Endothelial cell of umbilical vein (primary cell): Measurements from ENCODE around the gene UBE2D2. TPM values are rescaled to one million over a fixed set of nuclear protein-coding genes. Genes with fewer than 3 reads are reported as not detected.

Source experiments
- BruUV-seq: library from RNA; stranded (reverse); fragments of 400-500 nt; replicated peaks from 2 replicates; lab custom pipeline; 2021; lab: Mats Ljungman, UMichigan
- CTCF ChIA-PET: fragments of 300-600, 350-600 bp; sonication (Branson Sonifier 250); formaldehyde crosslinking; loops from one replicate; lab custom pipeline; 2021; ENCODE audit warnings: antibody characterized with exemption, inconsistent platforms; lab: Charles Lee
- POLR2A ChIA-PET: fragments of 300-600, 350-600 bp; sonication (Branson Sonifier 250); formaldehyde crosslinking; loops from one replicate; lab custom pipeline; 2021; ENCODE audit warnings: antibody characterized with exemption, inconsistent platforms; lab: Charles Lee
- DNase-seq: peaks from one replicate; pipeline ENCODE4 v3.0.0-alpha.2; 2011; ENCODE audit warnings: low read depth, low spot score
- FAIRE-seq: peaks from 2 replicates; lab custom pipeline; 2011; peaks lifted over from hg19 to GRCh38; lab: Jason Lieb, UNC
- H2AFZ ChIP-seq: 2 replicates; pipeline ENCODE4 v1.6.0; 2012; ENCODE audit warnings: low read depth, low read length, control low read depth, inconsistent platforms
- H3K27ac ChIP-seq: 2 replicates; pipeline ENCODE4 v1.5.1; 2011; ENCODE audit warnings: low read depth, mild to moderate bottlenecking, control low read depth, low read length, moderate library complexity; ENCODE audit not compliant: insufficient read depth
- H3K27me3 ChIP-seq, 2 experiments: 2 replicates each; pipeline versions ENCODE4 v1.6.0 to v1.6.1; 2011; ENCODE audit warnings: low read length in 2 of 2, mixed read lengths in 1 of 2; ENCODE audit not compliant: control insufficient read depth in 2 of 2, insufficient read depth in 2 of 2
- H3K36me3 ChIP-seq, 2 experiments: 2 replicates in 1 of 2; 3 replicates in 1 of 2; pipeline ENCODE4 v1.5.1; 2011; ENCODE audit warnings: low read length in 2 of 2, mild to moderate bottlenecking in 1 of 2, moderate library complexity in 1 of 2; ENCODE audit not compliant: control insufficient read depth in 2 of 2, insufficient read depth in 2 of 2; ENCODE audit errors: extremely low read depth in 1 of 2
- H3K4me1 ChIP-seq: 3 replicates; pipeline ENCODE4 v1.5.1; 2011; ENCODE audit warnings: mild to moderate bottlenecking, low read length; ENCODE audit not compliant: control insufficient read depth, insufficient read depth; ENCODE audit errors: extremely low read depth
- H3K4me2 ChIP-seq: 2 replicates; pipeline ENCODE4 v1.6.1; 2011; ENCODE audit warnings: low read length, control low read depth, mixed read lengths; ENCODE audit not compliant: insufficient read depth
- H3K4me3 ChIP-seq, 3 experiments: fragments of 200-600 bp in 1 of 3; sonication (generic), shearing (Covaris generic) in 1 of 3; replicated peaks in 1 of 3; 2 replicates each; pipeline ENCODE4 v1.5.1; 2011 to 2016; ENCODE audit warnings: control low read depth in 3 of 3, low read length in 3 of 3, mild to moderate bottlenecking in 2 of 3, inconsistent platforms in 1 of 3, low read depth in 1 of 3, moderate library complexity in 1 of 3; ENCODE audit not compliant: insufficient read depth in 1 of 3
- H3K79me2 ChIP-seq: 2 replicates; pipeline ENCODE4 v1.6.0; 2012; ENCODE audit warnings: low read length, inconsistent platforms; ENCODE audit not compliant: control insufficient read depth, insufficient read depth
- H3K9ac ChIP-seq: replicated peaks from 2 replicates; pipeline ENCODE3; 2011; ENCODE audit warnings: low read length, control low read depth; ENCODE audit not compliant: insufficient read depth; ENCODE audit errors: extremely low read depth
- H3K9me1 ChIP-seq: replicated peaks from 3 replicates; pipeline ENCODE4 v1.6.0; 2011; ENCODE audit warnings: mild to moderate bottlenecking, low read length; ENCODE audit not compliant: control insufficient read depth, insufficient read depth; ENCODE audit errors: extremely low read depth
- H3K9me3 ChIP-seq: replicated peaks from 2 replicates; pipeline ENCODE4 v1.5.1; 2012; ENCODE audit warnings: low read length, inconsistent platforms; ENCODE audit not compliant: control insufficient read depth, insufficient read depth
- H4K20me1 ChIP-seq: replicated peaks from 2 replicates; pipeline ENCODE3; 2011; ENCODE audit warnings: mild to moderate bottlenecking, low read length; ENCODE audit not compliant: control insufficient read depth, insufficient read depth; ENCODE audit errors: extremely low read depth
- EZH2 ChIP-seq: IDR thresholded peaks from 2 replicates; pipeline ENCODE4 v1.6.1; 2012; ENCODE audit warnings: borderline replicate concordance, low read depth, mild to moderate bottlenecking, moderate library complexity, low read length, inconsistent platforms; ENCODE audit not compliant: severe bottlenecking
- FOS ChIP-seq: IDR thresholded peaks from 2 replicates; pipeline ENCODE4 v1.6.1; 2011; ENCODE audit warnings: mild to moderate bottlenecking, low read length, moderate library complexity, borderline replicate concordance; ENCODE audit not compliant: insufficient read depth
- GATA2 ChIP-seq: IDR thresholded peaks from 2 replicates; pipeline ENCODE4 v1.7.0; 2011; ENCODE audit warnings: low read depth, mild to moderate bottlenecking, moderate library complexity, mixed read lengths, low read length; ENCODE audit not compliant: insufficient read length, insufficient read depth
- JUN ChIP-seq: IDR thresholded peaks from 2 replicates; pipeline ENCODE4 v1.6.1; 2011; ENCODE audit warnings: borderline replicate concordance, low read depth; ENCODE audit not compliant: insufficient read length, insufficient read depth
- MYC ChIP-seq: IDR thresholded peaks from one replicate; pipeline ENCODE4 v1.6.1; 2011; ENCODE audit warnings: mild to moderate bottlenecking, low read depth, low read length
- POLR2A ChIP-seq: IDR thresholded peaks from 2 replicates; pipeline ENCODE4 v1.6.1; 2012; ENCODE audit warnings: low read depth, mild to moderate bottlenecking, control low read depth, low read length
- POLR2AphosphoS5 ChIP-seq: IDR thresholded peaks from 2 replicates; pipeline ENCODE4 v1.6.1; 2012; ENCODE audit warnings: low read depth, mild to moderate bottlenecking, control low read depth, low read length, moderate library complexity; ENCODE audit not compliant: insufficient read depth
- dilution Hi-C: fragments of 300-500 bp; cut with MboI; formaldehyde crosslinking; loops from one replicate; pipeline ENCODE4 v1.15.0; 2019; ENCODE audit warnings: low sequenced_read_pairs; ENCODE audit not compliant: extremely low pct_ligation_motif_present
- intact Hi-C: fragments of 100-400 bp; cut with micrococcal nuclease; formaldehyde crosslinking; loops from one replicate; pipeline ENCODE4 v1.10.0; 2022
- polyA plus RNA-seq, 4 experiments: library from polyadenylated mRNA; depleted of rRNA in 3 of 4; stranded (reverse) in 3 of 4; unstranded in 1 of 4; fragments of >200 nt; gene quantifications; 2 replicates each; pipeline versions ENCODE4 v1.2.1 to v1.2.3, GENCODE V29; 2011 to 2012; ENCODE audit warnings: missing spikeins in 1 of 4
- total RNA-seq: library from RNA; stranded (reverse); gene quantifications from 2 replicates; pipeline ENCODE4 v1.2.3, GENCODE V29; 2021
- TF ChIP-seq, protein P1 (sequence below), 2 donors: IDR thresholded peaks; 1 replicate in 1 of 2; 2 replicates in 1 of 2; pipeline ENCODE4 v1.5.1; 2011; ENCODE audit warnings: low read length in 2 of 2, mild to moderate bottlenecking in 2 of 2, moderate library complexity in 2 of 2, control low read depth in 1 of 2, inconsistent platforms in 1 of 2, low read depth in 1 of 2; ENCODE audit not compliant: insufficient read depth in 1 of 2; ENCODE audit errors: extremely low read depth in 1 of 2
- TF ChIP-seq, protein P2 (sequence below): IDR thresholded peaks from 2 replicates; pipeline ENCODE4 v1.6.1; 2011; ENCODE audit not compliant: insufficient read depth, insufficient read length

Gene UBE2D2
- total and polyA plus RNA-seq, 2 donors (not counting 3 experiments of a cell fraction or from before 2014, with no cell fraction given), result 45.0 to 156 TPM

DNA sequence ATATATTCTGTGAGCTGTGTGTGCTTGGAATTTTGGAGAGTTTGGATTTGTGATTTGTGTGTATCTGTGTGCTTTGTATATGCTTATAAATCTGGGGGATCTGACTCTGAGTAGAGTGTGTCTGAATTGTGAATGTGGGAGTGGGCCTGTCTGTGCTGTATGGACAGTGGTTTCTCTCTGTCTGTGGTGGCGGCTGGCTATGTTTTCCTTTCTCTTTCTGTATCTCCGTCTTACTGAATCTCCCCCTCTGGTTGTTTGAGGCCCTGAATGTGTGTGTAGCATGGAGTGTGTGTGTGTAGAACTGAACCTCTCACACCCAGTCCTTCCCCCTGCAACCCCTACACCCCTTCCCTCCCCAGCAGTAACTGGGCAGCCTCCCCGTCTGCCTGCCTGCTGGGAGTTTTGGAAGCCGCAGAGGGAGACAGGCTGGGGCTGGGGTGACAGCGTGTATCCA is 91.7 kb downstream of the UBE2D2 start:
- no peak overlapping the region for H2AFZ ChIP-seq
- ChIA-PET CTCF (interaction anchor here (1.3 to 8.6 kb wide), 3 partner anchors 17 to 112 kb away, joined by 5 to 161 read pairs (median 62); no protein-coding TSS in a partner anchor), POLR2A (no interaction called here)
- H3K27me3 ChIP-seq, result peaks cover 3 to 21% of the 10 kb centered on the region in 2 experiments
- no peak for TF ChIP-seq POLR2A
- TF ChIP-seq MYC, result no peak
- TF ChIP-seq JUN, result no peak
- TF ChIP-seq GATA2, result no peak
- no peak for TF ChIP-seq POLR2AphosphoS5
- no peak for TF ChIP-seq FOS
- H3K9me1 ChIP-seq, result no peaks in the 10 kb centered on the region
- H3K4me3 ChIP-seq, result no peak overlapping the region
- H3K9ac ChIP-seq, result no peak overlapping the region
- H3K79me2 ChIP-seq, result no peaks in the 10 kb centered on the region
- FAIRE-seq, result no peak
- DNase-seq, result no peak
- H3K4me1 ChIP-seq, result peaks cover 27% of the 10 kb centered on the region
- no peaks in the 10 kb centered on the region for H3K9me3 ChIP-seq
- intact Hi-C loops (no loop called here), dilution Hi-C loops (no loop called here)
- H3K36me3 ChIP-seq, result no peaks in the 10 kb centered on the region
- no peaks in the 10 kb centered on the region for H4K20me1 ChIP-seq
- no TSS peak for BruUV-seq
- no peak overlapping the region for H3K27ac ChIP-seq
- no peak overlapping the region for H3K4me2 ChIP-seq

DNA sequence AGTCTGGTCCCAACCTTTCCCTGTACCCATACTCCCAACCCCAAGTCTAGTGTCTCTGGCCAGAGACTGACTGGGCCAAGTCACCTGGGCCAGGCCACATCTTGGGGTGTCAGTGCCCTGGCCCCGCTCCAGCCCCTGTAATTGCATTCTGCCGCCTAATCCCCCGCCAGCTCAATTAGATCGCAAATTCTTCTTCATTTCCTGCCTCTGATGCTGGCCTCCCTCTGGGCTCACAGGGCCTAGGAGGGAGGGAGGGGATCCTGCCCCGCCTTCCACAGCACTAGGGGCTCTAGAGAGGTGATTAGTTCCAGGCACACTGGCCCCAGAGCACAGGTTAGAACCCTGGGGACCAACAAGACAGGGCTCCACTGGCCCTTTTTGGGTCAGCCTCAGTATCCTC is 92.5 kb downstream of the UBE2D2 start:
- no peak overlapping the region for H3K9ac ChIP-seq
- ChIA-PET CTCF (interaction anchor here (6.5 to 8.6 kb wide), 2 partner anchors 18 to 38 kb away, joined by 62 to 161 read pairs; no protein-coding TSS in a partner anchor), POLR2A (no interaction called here)
- no peaks in the 10 kb centered on the region for H4K20me1 ChIP-seq
- no peak overlapping the region for H3K4me3 ChIP-seq
- peaks cover 35% of the 10 kb centered on the region for H3K4me1 ChIP-seq
- no peak for DNase-seq
- dilution Hi-C loops, result no loop called here
- no peak overlapping the region for H3K27ac ChIP-seq
- no peak overlapping the region for H3K4me2 ChIP-seq
- BruUV-seq, result no TSS peak
- no peaks in the 10 kb centered on the region for H3K9me3 ChIP-seq
- H3K9me1 ChIP-seq, result no peaks in the 10 kb centered on the region
- H3K27me3 ChIP-seq, result peaks cover 3 to 21% of the 10 kb centered on the region in 2 experiments
- no peak for TF ChIP-seq GATA2
- no peak for TF ChIP-seq EZH2
- no peak for TF ChIP-seq POLR2A
- TF ChIP-seq FOS, result no peak
- TF ChIP-seq, protein P1, sequence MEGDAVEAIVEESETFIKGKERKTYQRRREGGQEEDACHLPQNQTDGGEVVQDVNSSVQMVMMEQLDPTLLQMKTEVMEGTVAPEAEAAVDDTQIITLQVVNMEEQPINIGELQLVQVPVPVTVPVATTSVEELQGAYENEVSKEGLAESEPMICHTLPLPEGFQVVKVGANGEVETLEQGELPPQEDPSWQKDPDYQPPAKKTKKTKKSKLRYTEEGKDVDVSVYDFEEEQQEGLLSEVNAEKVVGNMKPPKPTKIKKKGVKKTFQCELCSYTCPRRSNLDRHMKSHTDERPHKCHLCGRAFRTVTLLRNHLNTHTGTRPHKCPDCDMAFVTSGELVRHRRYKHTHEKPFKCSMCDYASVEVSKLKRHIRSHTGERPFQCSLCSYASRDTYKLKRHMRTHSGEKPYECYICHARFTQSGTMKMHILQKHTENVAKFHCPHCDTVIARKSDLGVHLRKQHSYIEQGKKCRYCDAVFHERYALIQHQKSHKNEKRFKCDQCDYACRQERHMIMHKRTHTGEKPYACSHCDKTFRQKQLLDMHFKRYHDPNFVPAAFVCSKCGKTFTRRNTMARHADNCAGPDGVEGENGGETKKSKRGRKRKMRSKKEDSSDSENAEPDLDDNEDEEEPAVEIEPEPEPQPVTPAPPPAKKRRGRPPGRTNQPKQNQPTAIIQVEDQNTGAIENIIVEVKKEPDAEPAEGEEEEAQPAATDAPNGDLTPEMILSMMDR (IDR thresholded peaks at IDR 0.05; ENCODE audit: extremely low read depth in 1 of 2, insufficient read depth in 1 of 2, low read depth in 1 of 2, low read length in 2 of 2), result no peak
- no peak for TF ChIP-seq MYC
- no peak for TF ChIP-seq POLR2AphosphoS5
- TF ChIP-seq, protein P2, sequence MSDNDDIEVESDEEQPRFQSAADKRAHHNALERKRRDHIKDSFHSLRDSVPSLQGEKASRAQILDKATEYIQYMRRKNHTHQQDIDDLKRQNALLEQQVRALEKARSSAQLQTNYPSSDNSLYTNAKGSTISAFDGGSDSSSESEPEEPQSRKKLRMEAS, result no peak
- TF ChIP-seq JUN, result no peak
- H2AFZ ChIP-seq, result no peak overlapping the region
- FAIRE-seq, result no peak
- no peaks in the 10 kb centered on the region for H3K36me3 ChIP-seq
- intact Hi-C loops, result no loop called here
- no peaks in the 10 kb centered on the region for H3K79me2 ChIP-seq
